Neutrophil (primary cell): ENCODE data around the gene CCNQ.

Experiments
- H3K27ac ChIP-seq: fragments of 200-600 bp; sonication (generic); 2 replicates; pipeline ENCODE4 v1.5.1; 2016; ENCODE audit warnings: mild to moderate bottlenecking, moderate library complexity
- H3K27me3 ChIP-seq: fragments of 200-600 bp; sonication (generic); 2 replicates; pipeline ENCODE4 v1.6.0; 2016; ENCODE audit warnings: mild to moderate bottlenecking
- H3K36me3 ChIP-seq: fragments of 200-600 bp; sonication (generic); 2 replicates; pipeline ENCODE4 v1.5.1; 2017
- H3K4me1 ChIP-seq, 2 experiments: fragments of 200-600 bp in 1 of 2; sonication (generic) in 1 of 2; 1 replicate in 1 of 2; 2 replicates in 1 of 2; pipeline versions ENCODE4 v1.5.1 to v1.6.1; 2013 to 2016; ENCODE audit warnings: low read depth in 1 of 2, low read length in 1 of 2, mild to moderate bottlenecking in 1 of 2, moderate library complexity in 1 of 2; ENCODE audit not compliant: control insufficient read depth in 1 of 2, insufficient read depth in 1 of 2
- H3K4me3 ChIP-seq, 2 experiments: fragments of 200-600 bp in 1 of 2; sonication (generic) in 1 of 2; 1 replicate in 1 of 2; 2 replicates in 1 of 2; pipeline ENCODE4 v1.5.1; 2013 to 2016; ENCODE audit warnings: low read depth in 1 of 2, low read length in 1 of 2, mild to moderate bottlenecking in 1 of 2, moderate library complexity in 1 of 2
- H3K9me3 ChIP-seq: fragments of 200-600 bp; sonication (generic); 2 replicates; pipeline ENCODE4 v1.5.1; 2016
- TF ChIP-seq, protein P1 (sequence below): fragments of 200-600 bp; sonication (generic); IDR thresholded peaks from 2 replicates; pipeline ENCODE4 v1.5.1; 2016; ENCODE audit warnings: antibody characterized with exemption

The CCNQ gene

DNA sequence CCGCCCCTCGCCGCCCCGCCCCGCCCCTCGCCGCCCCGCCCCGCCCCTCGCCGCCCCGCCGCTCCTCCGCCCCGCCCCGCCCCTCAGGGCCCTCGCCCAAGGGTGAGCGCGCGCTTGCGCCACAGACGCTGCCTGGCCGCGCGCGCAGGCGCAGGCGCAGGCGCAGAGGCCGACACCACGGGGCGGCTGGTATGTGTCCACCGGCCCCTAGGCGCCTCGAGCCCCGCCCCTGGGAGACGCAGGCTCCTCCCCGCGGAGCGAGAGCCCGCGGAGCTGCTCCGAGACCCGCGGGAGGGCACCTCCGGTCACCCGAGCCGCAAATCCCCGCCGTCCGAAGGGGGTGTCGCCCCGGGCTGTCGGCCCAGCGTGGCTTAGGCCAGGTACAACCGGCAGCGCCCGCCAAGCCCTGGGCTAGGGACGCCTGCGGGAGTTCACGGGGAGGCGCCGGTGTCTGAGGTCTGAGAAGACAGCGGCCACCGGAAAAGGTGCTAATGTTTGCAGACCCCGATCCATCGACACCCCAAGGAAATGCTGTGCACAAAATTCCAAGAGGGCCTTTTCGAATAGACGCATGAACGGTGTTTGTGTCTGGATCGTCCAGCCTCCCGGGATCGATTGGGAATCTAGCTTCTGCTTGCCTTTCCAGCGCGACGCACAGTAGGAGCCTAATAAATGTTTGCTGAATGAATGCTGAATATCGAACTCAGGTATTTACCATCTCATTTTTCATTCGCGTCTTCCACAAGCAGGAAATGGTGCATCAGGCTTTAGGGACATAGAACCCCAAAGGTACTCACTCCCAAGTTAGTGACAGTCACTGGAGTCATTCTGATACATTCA is 473 bp upstream of the CCNQ start:
- Histone ChIP-seq H3K27ac (peak overlapping the region; percentile 61), H3K9me3 (no peaks in the 10 kb centered on the region), H3K27me3 (no peaks in the 10 kb centered on the region), H3K36me3 (peaks cover 9% of the 10 kb centered on the region), H3K4me1 (peaks cover 13 to 19% of the 10 kb centered on the region in 2 experiments), H3K4me3 (peak overlapping the region; percentile 66 to 67)
- TF ChIP-seq, protein P1, sequence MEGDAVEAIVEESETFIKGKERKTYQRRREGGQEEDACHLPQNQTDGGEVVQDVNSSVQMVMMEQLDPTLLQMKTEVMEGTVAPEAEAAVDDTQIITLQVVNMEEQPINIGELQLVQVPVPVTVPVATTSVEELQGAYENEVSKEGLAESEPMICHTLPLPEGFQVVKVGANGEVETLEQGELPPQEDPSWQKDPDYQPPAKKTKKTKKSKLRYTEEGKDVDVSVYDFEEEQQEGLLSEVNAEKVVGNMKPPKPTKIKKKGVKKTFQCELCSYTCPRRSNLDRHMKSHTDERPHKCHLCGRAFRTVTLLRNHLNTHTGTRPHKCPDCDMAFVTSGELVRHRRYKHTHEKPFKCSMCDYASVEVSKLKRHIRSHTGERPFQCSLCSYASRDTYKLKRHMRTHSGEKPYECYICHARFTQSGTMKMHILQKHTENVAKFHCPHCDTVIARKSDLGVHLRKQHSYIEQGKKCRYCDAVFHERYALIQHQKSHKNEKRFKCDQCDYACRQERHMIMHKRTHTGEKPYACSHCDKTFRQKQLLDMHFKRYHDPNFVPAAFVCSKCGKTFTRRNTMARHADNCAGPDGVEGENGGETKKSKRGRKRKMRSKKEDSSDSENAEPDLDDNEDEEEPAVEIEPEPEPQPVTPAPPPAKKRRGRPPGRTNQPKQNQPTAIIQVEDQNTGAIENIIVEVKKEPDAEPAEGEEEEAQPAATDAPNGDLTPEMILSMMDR: no peak

DNA sequence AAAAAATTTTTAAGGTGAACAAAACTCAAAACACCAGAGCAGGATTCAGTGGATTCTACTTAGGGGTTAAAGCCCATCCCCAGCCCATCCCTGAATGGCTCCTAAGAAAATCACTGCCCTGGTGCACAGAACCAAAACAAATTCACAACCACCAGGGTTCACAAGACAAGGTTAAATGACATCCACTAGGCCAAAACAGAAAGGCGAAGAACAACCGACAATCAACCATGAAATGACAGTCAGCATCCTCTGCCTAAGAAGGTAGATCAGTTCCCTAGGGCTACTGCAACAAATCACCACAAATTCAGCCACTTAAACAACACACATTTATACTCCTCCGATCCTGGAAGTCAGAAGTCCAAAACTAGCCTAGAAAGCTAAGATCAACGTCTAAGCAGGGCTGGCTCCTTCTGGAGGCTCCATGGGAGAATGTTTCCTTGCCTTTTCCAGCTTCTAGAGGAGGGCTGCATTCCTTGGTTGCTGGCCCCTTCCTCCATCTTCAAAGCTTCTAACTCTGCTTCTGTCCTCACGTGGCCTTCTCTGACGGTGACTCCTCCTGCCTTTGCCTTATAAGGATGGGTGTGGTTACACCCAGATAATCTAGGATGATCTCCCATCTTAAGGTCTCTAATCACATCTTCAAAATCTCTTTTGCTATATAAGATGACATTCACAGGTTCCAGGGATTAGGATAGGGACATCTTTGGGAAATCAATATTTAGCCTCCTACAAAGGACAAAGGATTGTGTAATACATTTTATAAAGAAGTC is 1.8 kb downstream of the CCNQ start:
- Histone ChIP-seq H3K36me3 (peaks cover 31% of the 10 kb centered on the region), H3K9me3 (no peaks in the 10 kb centered on the region), H3K27me3 (no peaks in the 10 kb centered on the region), H3K27ac (no peak overlapping the region), H3K4me1 (peaks cover 13 to 19% of the 10 kb centered on the region in 2 experiments), H3K4me3 (no peak overlapping the region)
- TF ChIP-seq, protein P1: no peak

DNA sequence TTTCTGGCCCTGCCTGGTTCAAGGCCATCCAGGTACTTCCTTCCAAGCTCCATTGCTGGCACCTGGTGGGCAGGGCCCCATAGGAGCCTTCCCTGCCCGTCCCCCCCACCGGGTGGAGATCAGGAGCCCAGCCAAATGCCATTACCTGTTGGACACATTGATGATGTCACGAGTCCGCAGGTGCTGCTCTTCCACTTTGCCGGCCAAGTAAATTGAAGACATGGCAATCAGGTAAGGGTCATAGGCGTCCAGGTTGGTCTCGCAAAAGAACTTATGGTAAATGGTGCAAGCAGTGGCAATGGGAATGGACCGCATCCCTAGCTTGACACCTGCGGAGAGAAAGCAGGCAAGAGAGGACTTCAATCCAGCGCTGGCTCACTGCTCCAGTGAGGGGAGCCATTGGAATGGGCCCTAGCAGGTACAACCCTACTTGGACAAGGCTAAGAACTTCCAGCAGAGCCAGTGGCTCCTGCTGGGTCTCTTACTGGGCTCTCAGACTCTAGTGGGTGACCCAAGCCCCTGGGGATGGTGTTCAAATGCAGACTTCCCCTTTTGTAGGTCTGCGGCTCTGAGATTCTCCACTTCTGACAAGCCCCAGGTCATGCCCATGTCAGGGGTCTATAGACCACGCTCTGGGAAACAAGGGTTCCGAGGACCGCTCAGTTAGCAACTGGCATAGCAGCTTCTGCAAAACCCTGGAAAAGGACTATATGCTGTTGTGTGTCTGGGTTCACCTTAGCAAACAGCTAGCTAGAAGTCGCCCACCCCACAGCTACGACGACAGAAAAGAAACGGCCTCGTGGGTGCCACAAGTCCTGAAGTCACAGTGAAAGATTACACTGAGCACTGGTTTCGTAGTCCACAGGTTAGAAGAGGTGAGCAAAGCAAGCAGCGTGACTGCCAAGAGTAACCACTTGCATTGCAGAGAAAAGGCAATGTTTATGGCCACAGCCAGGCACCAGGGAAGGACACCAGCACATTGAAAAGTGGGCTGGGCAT is 2.8 kb downstream of the CCNQ start:
- Histone ChIP-seq H3K4me1 (peaks cover 13 to 19% of the 10 kb centered on the region in 2 experiments), H3K27ac (no peak overlapping the region), H3K27me3 (no peaks in the 10 kb centered on the region), H3K36me3 (peaks cover 41% of the 10 kb centered on the region), H3K9me3 (no peaks in the 10 kb centered on the region), H3K4me3 (no peak overlapping the region)
- TF ChIP-seq, protein P1: no peak

DNA sequence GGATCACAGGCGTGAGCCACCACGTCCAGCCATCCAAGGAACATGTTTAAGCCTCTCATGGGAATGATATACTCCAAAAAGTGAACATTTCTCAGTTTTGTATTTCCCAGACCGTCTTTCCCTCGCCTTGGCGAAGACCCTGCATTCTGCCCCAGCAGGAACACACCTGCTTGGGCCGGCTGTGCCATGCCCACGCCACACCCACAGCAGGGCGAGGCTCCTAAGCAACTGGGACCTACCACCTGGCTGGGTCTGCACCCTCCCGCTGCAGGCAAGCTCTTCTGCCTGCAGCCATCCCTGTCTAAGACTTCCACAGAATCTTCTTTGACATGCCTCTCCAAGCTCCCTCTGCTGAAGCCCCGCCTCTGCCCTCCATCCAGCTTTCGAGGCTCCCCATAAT is 3.6 kb downstream of the CCNQ start:
- TF ChIP-seq, protein P1: no peak
- Histone ChIP-seq H3K36me3 (peaks cover 49% of the 10 kb centered on the region), H3K4me1 (peaks cover 13 to 19% of the 10 kb centered on the region in 2 experiments), H3K9me3 (no peaks in the 10 kb centered on the region), H3K27me3 (no peaks in the 10 kb centered on the region), H3K27ac (no peak overlapping the region), H3K4me3 (no peak overlapping the region)
